ENCODE results near the gene RFX8.

RFX8 gene

DNA sequence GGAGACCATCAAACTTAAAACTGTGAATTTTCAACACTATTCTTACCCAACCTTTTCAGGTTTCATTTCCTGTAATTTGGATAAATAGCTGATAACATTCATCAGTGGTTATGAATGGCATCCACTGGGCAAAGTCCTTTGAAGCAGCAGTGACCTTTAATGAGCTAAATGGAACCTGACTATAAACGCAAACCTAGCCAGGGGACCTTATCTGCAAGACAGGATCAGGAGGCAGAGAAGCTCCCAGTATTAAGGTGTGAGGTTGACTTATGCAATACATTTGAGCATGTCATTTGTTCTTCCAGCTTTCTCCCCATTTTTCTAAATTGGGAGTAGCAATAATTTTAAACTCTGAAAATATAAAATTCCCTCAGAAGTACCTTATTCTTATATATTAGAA, 126.0 kb downstream of the RFX8 start:
- DNase-seq (ENCODE audit: low read depth) = no peak

All from CMK (cell line).